Left lung (tissue), 10 donors: ENCODE data around the gene CD40. TPM values are rescaled to one million over a fixed set of nuclear protein-coding genes. Genes with fewer than 3 reads are reported as not detected.

Source experiments
- ATAC-seq: fragments of 200-7000 bp; cut with Tn5 transposase; one replicate; pipeline ENCODE4 v1.9.1; 2020; ENCODE audit warnings: moderate library complexity
- DNase-seq, 4 donors: peaks; one replicate each; pipeline ENCODE4 v3.0.0-alpha.2; 2013 to 2020
- H3K27ac ChIP-seq, 2 donors: fragments of 200-600 bp; sonication (generic) in 1 of 2; one replicate each; pipeline versions ENCODE4 v1.5.0 to v1.8.0; 2020 to 2021
- H3K27me3 ChIP-seq, 2 donors: fragments of 200-600 bp; sonication (generic) in 1 of 2; one replicate each; pipeline versions ENCODE4 v1.5.0 to v1.8.0; 2020 to 2021
- H3K36me3 ChIP-seq, 2 donors: fragments of 200-600 bp; sonication (generic) in 1 of 2; one replicate each; pipeline versions ENCODE4 v1.5.0 to v1.8.0; 2020 to 2021
- H3K4me1 ChIP-seq, 2 donors: fragments of 200-600 bp; one replicate each; pipeline ENCODE4 v1.8.0; 2021
- H3K4me3 ChIP-seq, 2 donors: fragments of 200-600 bp; sonication (generic) in 1 of 2; one replicate each; pipeline versions ENCODE4 v1.5.0 to v1.8.0; 2020 to 2021; ENCODE audit warnings: mild to moderate bottlenecking in 1 of 2
- H3K9me3 ChIP-seq, 2 donors: fragments of 200-600 bp; sonication (generic) in 1 of 2; one replicate each; pipeline versions ENCODE4 v1.5.0 to v1.8.0; 2020 to 2021
- intact Hi-C, 2 donors: fragments of 100-400 bp; cut with DNase I; formaldehyde crosslinking; loops; one replicate each; pipeline versions ENCODE4 v1.11.2 to v1.14.2; 2022
- polyA plus RNA-seq, 6 donors: library from polyadenylated mRNA; unstranded; fragments of 120-200 nt; gene quantifications; one replicate each; pipeline ENCODE4 v1.2.1, GENCODE V29; 2013; ENCODE audit not compliant: insufficient read length in 6 of 6
- total RNA-seq, 2 donors: library from RNA; stranded (reverse); fragmentation: NEBNext Ultra II Directional; extraction: Animal tissue kit (Norgen Biotek cat#: 25700); gene quantifications; one replicate each; pipeline ENCODE4 v1.2.1, GENCODE V29; 2021
- TF ChIP-seq, protein P1 (sequence below), 2 donors: fragments of 200-600 bp; sonication (generic) in 1 of 2; IDR thresholded peaks; one replicate each; pipeline versions ENCODE4 v1.5.0 to v1.8.0; 2021; ENCODE audit warnings: antibody characterized with exemption in 2 of 2
- donor health status: DM: no; HTN: yes; CAD: no.
- donor health status: DM: no; HTN: no; CAD: no.

The CD40 gene
- total and polyA plus RNA-seq, 8 donors = 13.9 to 27.6 (median 19.0) TPM

DNA sequence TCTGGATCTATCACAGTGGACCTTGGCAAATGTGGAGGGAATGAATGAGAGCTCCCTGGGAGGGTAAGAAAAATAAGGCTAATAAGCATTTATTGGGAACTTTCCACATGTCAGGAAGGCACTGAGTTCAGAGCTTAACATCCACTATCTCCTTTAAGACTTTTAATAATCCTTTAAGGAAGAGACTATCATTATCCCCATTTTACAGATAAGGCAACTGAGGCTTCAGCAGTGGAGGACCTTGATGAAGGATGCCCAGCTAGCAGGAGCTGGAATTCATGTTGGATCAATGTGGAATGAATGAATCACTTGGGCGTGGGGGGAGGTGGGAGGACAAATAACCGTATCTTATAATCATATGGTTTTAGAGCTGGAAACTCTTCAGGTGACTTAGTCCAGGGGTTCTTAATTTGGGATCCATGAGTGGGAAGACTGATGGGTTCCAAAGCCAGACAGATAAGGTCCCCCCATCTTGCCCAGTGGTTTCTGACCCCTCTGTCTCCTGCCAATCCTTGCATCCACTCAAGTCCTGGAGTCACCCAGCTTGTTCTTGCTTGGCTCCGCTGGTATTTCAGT lies 54.9 kb downstream of the CD40 start:
- intact Hi-C loops = no loop called here
- Histone ChIP-seq H3K36me3 (no peaks in the 10 kb centered on the region), H3K27me3 (peaks cover 32 to 100% of the 10 kb centered on the region in 2 donors), H3K4me3 (no peak overlapping the region), H3K27ac (no peak overlapping the region), H3K4me1 (peaks cover 0 to 9% of the 10 kb centered on the region in 2 donors), H3K9me3 (no peaks in the 10 kb centered on the region)
- no peak for DNase-seq
- no peak for ATAC-seq
- TF ChIP-seq, protein P1, sequence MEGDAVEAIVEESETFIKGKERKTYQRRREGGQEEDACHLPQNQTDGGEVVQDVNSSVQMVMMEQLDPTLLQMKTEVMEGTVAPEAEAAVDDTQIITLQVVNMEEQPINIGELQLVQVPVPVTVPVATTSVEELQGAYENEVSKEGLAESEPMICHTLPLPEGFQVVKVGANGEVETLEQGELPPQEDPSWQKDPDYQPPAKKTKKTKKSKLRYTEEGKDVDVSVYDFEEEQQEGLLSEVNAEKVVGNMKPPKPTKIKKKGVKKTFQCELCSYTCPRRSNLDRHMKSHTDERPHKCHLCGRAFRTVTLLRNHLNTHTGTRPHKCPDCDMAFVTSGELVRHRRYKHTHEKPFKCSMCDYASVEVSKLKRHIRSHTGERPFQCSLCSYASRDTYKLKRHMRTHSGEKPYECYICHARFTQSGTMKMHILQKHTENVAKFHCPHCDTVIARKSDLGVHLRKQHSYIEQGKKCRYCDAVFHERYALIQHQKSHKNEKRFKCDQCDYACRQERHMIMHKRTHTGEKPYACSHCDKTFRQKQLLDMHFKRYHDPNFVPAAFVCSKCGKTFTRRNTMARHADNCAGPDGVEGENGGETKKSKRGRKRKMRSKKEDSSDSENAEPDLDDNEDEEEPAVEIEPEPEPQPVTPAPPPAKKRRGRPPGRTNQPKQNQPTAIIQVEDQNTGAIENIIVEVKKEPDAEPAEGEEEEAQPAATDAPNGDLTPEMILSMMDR (IDR thresholded peaks at IDR 0.05) = no peak

DNA sequence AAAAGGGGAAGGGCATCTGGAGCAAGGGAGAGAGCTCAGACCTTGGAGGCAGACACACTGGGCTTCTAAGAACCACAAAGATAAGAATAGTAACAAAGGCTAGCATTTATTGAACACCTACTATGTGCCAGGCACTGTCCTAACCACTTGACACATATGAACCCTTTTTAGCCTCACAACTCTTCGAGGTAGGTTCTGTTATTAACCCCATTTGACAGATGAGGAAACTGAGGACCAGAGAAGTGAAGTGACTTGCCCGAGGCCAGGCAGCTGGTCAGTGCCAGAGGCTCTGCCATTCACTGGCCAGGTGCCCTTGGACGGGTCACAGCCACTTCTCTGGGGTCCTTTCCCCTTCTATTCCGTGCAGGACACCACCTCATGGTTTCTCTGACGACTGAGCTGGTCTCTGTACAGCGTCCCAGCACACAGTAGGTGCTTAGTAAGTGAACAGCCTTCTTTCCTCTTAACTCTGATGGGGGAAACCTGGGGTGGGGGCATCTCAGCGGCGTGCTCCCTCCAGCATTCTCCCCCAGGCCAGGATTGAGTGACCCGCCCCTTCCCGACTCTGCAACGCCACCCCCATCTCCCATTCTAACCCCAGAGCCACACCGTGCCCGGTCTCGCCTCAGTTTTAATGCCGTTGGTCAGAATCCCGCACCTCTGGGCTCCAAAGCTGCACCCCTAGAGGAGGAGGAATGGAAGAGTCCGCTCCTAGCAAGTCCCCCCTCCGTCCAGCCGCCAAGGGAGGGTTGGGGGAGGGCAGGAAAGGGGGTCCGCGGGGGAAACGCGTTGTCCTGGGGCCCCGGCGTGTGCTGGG lies 55.7 kb downstream of the CD40 start:
- ATAC-seq (no peak), DNase-seq (no peak)
- no peak overlapping the region for H3K27ac ChIP-seq
- peaks cover 0 to 9% of the 10 kb centered on the region in 2 donors for H3K4me1 ChIP-seq
- H3K27me3 ChIP-seq = peaks cover 32 to 95% of the 10 kb centered on the region in 2 donors
- H3K9me3 ChIP-seq = no peaks in the 10 kb centered on the region
- no peak overlapping the region for H3K4me3 ChIP-seq
- intact Hi-C loops = no loop called here
- TF ChIP-seq, protein P1 (IDR thresholded peaks at IDR 0.05) = no peak
- H3K36me3 ChIP-seq = no peaks in the 10 kb centered on the region

DNA sequence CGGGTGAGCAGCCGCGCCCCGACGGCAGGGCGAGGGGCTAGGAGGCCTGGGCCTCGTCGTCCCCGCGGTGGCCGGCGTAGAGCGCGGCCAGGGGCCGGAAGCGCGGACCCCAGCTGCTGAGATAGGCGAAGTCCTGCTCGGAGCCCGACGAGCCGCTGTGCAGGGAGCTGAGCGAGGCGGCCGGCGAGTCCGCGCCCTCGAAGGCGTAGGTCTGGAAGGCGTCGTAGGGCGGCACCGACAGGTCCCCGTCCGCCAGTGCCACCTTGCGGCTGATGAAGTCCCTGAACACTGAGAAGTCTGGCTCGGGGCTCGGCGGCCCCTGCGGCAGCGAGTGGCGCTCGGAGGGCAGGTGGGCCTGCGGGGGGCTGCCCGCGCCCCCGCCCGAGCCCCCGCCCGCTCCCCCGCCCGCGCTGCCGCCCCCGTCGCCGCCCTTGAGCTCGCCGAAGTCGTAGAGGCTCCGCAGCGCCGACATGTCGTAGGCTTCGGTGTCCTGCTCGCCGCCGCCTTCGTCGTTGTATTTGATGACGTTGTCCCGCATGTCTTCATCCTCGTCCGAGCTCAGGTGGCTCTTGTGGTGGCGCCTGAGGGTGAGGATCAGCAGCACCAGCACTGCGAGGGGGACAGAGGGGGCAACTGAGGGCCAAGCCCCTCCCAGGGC lies 56.5 kb downstream of the CD40 start:
- peak; percentile 94 for ATAC-seq
- H3K36me3 ChIP-seq = no peaks in the 10 kb centered on the region
- H3K27ac ChIP-seq = no peak overlapping the region
- no peaks in the 10 kb centered on the region for H3K9me3 ChIP-seq
- H3K4me1 ChIP-seq = peaks cover 0 to 9% of the 10 kb centered on the region in 2 donors
- peaks cover 32 to 94% of the 10 kb centered on the region in 2 donors for H3K27me3 ChIP-seq
- intact Hi-C loops = no loop called here
- no peak overlapping the region for H3K4me3 ChIP-seq
- TF ChIP-seq, protein P1 (IDR thresholded peaks at IDR 0.05) = peak; percentile 34 to 63
- DNase-seq = peak; percentile 17 to 92 (median 64)

DNA sequence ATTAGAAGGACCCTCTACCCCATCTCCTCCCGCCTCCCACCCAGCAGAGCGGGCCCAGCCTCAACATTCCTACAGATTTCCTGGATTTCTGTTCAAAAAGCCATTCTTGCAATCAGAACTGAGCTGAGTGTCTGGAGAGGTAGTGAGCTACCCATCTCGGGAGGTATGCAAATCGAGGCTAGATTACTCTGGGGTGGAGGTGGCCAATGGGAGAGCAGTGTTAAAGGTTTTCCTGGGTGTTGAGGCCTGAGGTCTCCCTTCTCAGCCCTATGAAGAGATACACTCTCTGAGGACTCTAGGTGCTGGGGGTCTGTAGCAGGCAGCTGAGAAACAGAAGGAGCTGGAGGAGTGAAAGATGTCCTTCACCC lies 57.0 kb downstream of the CD40 start:
- ATAC-seq (no peak), DNase-seq (no peak)
- H3K9me3 ChIP-seq = no peaks in the 10 kb centered on the region
- TF ChIP-seq, protein P1 (IDR thresholded peaks at IDR 0.05) = no peak
- intact Hi-C loops = no loop called here
- no peak overlapping the region for H3K27ac ChIP-seq
- peaks cover 33 to 94% of the 10 kb centered on the region in 2 donors for H3K27me3 ChIP-seq
- H3K4me3 ChIP-seq = no peak overlapping the region
- H3K4me1 ChIP-seq = peaks cover 0 to 9% of the 10 kb centered on the region in 2 donors
- no peaks in the 10 kb centered on the region for H3K36me3 ChIP-seq
